ENCODE measurements around the gene ARID1B.

Gene ARID1B

GRCh38 chr6:157255079-157255478 is 477.9 kb downstream of the ARID1B start:
- no peak overlapping the region for H3K9ac ChIP-seq (ENCODE audit: low read length)
- no peaks in the 10 kb centered on the region for H3F3A ChIP-seq (ENCODE audit: insufficient read depth, low read length)
- peaks cover 6% of the 10 kb centered on the region for H3K27me3 ChIP-seq (ENCODE audit: insufficient read depth, low read length)
- no peak overlapping the region for H3K27ac ChIP-seq (ENCODE audit: low read depth, low read length, poor library complexity, severe bottlenecking)
- H3K9me2 ChIP-seq (ENCODE audit: low read depth, low read length), result no peaks in the 10 kb centered on the region
- TF ChIP-seq CTCF (IDR thresholded peaks at IDR 0.05; ENCODE audit: low read length), result no peak
- TF ChIP-seq EZH2 (IDR thresholded peaks at IDR 0.05; ENCODE audit: borderline replicate concordance, low read length), result no peak
- H3K36me3 ChIP-seq (ENCODE audit: insufficient read depth, low read length), result no peaks in the 10 kb centered on the region
- no peaks in the 10 kb centered on the region for H3K9me3 ChIP-seq (ENCODE audit: low read length)
- no peak overlapping the region for H3K4me2 ChIP-seq (ENCODE audit: low read length)
- no peak overlapping the region for H3K4me3 ChIP-seq (ENCODE audit: low read depth, low read length, poor library complexity, severe bottlenecking)
- H3K79me2 ChIP-seq (ENCODE audit: insufficient read depth, low read length), result no peaks in the 10 kb centered on the region
- no peaks in the 10 kb centered on the region for H4K20me1 ChIP-seq (ENCODE audit: insufficient read depth, low read length)
- no peaks in the 10 kb centered on the region for H3K4me1 ChIP-seq (ENCODE audit: insufficient read depth, low read length, severe bottlenecking)
- H2AFZ ChIP-seq (ENCODE audit: low read length), result no peak overlapping the region

DNA sequence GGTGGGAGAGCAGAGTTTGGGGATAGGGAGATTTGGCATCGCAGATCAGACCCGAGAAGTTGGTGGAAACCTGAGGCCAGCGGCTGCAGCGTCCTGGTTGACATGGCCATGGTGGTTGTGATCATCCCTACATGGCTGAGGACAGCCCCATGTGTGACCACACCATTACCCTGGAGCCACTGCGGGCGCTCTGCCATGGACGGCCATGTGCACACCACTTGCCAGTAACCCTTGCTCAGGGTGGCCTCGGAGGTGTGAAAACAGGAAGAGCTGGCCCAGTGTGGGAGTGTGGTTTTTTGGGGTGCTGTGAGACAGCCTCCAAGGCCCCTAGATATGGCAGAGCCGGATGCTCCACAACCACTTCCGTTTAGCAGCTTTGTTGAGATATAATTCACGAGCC is 481.7 kb downstream of the ARID1B start:
- Histone ChIP-seq H3K27ac (ENCODE audit: low read depth, low read length, poor library complexity, severe bottlenecking) (no peak overlapping the region), H3K4me3 (ENCODE audit: low read depth, low read length, poor library complexity, severe bottlenecking) (no peak overlapping the region), H3K9ac (ENCODE audit: low read length) (no peak overlapping the region), H3K4me2 (ENCODE audit: low read length) (no peak overlapping the region), H3K79me2 (ENCODE audit: insufficient read depth, low read length) (no peaks in the 10 kb centered on the region), H2AFZ (ENCODE audit: low read length) (no peak overlapping the region), H3K36me3 (ENCODE audit: insufficient read depth, low read length) (no peaks in the 10 kb centered on the region), H3F3A (ENCODE audit: insufficient read depth, low read length) (no peaks in the 10 kb centered on the region), H3K27me3 (ENCODE audit: insufficient read depth, low read length) (no peaks in the 10 kb centered on the region; the same call in 1 of the 2 replicates), H4K20me1 (ENCODE audit: insufficient read depth, low read length) (no peaks in the 10 kb centered on the region), H3K4me1 (ENCODE audit: insufficient read depth, low read length, severe bottlenecking) (no peaks in the 10 kb centered on the region), H3K9me2 (ENCODE audit: low read depth, low read length) (no peaks in the 10 kb centered on the region), H3K9me3 (ENCODE audit: low read length) (no peaks in the 10 kb centered on the region)
- TF ChIP-seq CTCF (IDR thresholded peaks at IDR 0.05; ENCODE audit: low read length), result no peak
- no peak for TF ChIP-seq EZH2 (IDR thresholded peaks at IDR 0.05; ENCODE audit: borderline replicate concordance, low read length)

GRCh38 chr6:157259443-157259842 is 482.3 kb downstream of the ARID1B start:
- Histone ChIP-seq H3F3A (ENCODE audit: insufficient read depth, low read length) (no peaks in the 10 kb centered on the region), H3K79me2 (ENCODE audit: insufficient read depth, low read length) (no peaks in the 10 kb centered on the region), H4K20me1 (ENCODE audit: insufficient read depth, low read length) (no peaks in the 10 kb centered on the region), H3K27ac (ENCODE audit: low read depth, low read length, poor library complexity, severe bottlenecking) (no peak overlapping the region), H3K9me2 (ENCODE audit: low read depth, low read length) (no peaks in the 10 kb centered on the region), H2AFZ (ENCODE audit: low read length) (peak overlapping the region; percentile 62; the same call in 1 of the 2 replicates), H3K4me1 (ENCODE audit: insufficient read depth, low read length, severe bottlenecking) (no peaks in the 10 kb centered on the region), H3K9ac (ENCODE audit: low read length) (no peak overlapping the region), H3K27me3 (ENCODE audit: insufficient read depth, low read length) (no peaks in the 10 kb centered on the region; the same call in 1 of the 2 replicates), H3K4me3 (ENCODE audit: low read depth, low read length, poor library complexity, severe bottlenecking) (no peak overlapping the region), H3K9me3 (ENCODE audit: low read length) (no peaks in the 10 kb centered on the region), H3K4me2 (ENCODE audit: low read length) (no peak overlapping the region), H3K36me3 (ENCODE audit: insufficient read depth, low read length) (no peaks in the 10 kb centered on the region)
- TF ChIP-seq EZH2 (IDR thresholded peaks at IDR 0.05; ENCODE audit: borderline replicate concordance, low read length) (no peak), CTCF (IDR thresholded peaks at IDR 0.05; ENCODE audit: low read length) (no peak)

Measured in OCI-LY1 (cell line).